Nephron progenitor cell (in vitro differentiated cells): ENCODE measurements around the gene PDCD7.
"Not testable (repeated sequence)": the region's sequence is repeated elsewhere in the genome, so short reads cannot be mapped to it uniquely, and the experiment has no call there.

Source experiments
- DNase-seq: peaks from one replicate; pipeline ENCODE4 v3.0.0; 2021
- H3K27ac Mint-ChIP-seq: 2 replicates; pipeline ENCODE4 v1.8.0; 2021; ENCODE audit warnings: mild to moderate bottlenecking, moderate library complexity, mixed read lengths
- H3K27me3 Mint-ChIP-seq: 2 replicates; pipeline ENCODE4 v1.8.0; 2021; ENCODE audit warnings: mild to moderate bottlenecking, low read depth, mixed read lengths; ENCODE audit not compliant: poor library complexity
- H3K36me3 Mint-ChIP-seq: 2 replicates; pipeline ENCODE4 v1.8.0; 2021; ENCODE audit warnings: low read depth, mixed read lengths
- H3K4me1 Mint-ChIP-seq: 2 replicates; pipeline ENCODE4 v1.8.0; 2021; ENCODE audit warnings: mixed read lengths
- H3K4me3 Mint-ChIP-seq: 2 replicates; pipeline ENCODE4 v1.8.0; 2021; ENCODE audit warnings: mild to moderate bottlenecking, moderate library complexity, mixed read lengths
- H3K9me3 Mint-ChIP-seq: 2 replicates; pipeline ENCODE4 v1.8.0; 2021; ENCODE audit warnings: mild to moderate bottlenecking, moderate library complexity, mixed read lengths
- CTCF ChIP-seq: fragments of 200-600 bp; sonication (generic); IDR thresholded peaks from 2 replicates; pipeline ENCODE4 v1.5.0; 2021; ENCODE audit warnings: antibody characterized with exemption

The PDCD7 gene

GRCh38 chr15:65095011-65095746 is 38.4 kb downstream of the PDCD7 start:
- H3K36me3 Mint-ChIP-seq, result peaks cover 21% of the 10 kb centered on the region
- H3K4me1 Mint-ChIP-seq, result peaks cover 18% of the 10 kb centered on the region
- H3K27ac Mint-ChIP-seq, result no peak overlapping the region
- H3K27me3 Mint-ChIP-seq, result peaks cover 3% of the 10 kb centered on the region
- no peak for DNase-seq
- TF ChIP-seq CTCF, result no peak
- H3K4me3 Mint-ChIP-seq, result no peak overlapping the region
- no peaks in the 10 kb centered on the region for H3K9me3 Mint-ChIP-seq

- peak overlapping the region; percentile 54 for H3K27ac Mint-ChIP-seq
- no peak for TF ChIP-seq CTCF
- no peak for DNase-seq
- peaks cover 21% of the 10 kb centered on the region for H3K36me3 Mint-ChIP-seq
- peaks cover 2% of the 10 kb centered on the region for H3K27me3 Mint-ChIP-seq
- no peak overlapping the region for H3K4me3 Mint-ChIP-seq
- H3K4me1 Mint-ChIP-seq, result peaks cover 19% of the 10 kb centered on the region
- H3K9me3 Mint-ChIP-seq, result no peaks in the 10 kb centered on the region
Observed at GRCh38 chr15:65094294-65094995, 39.2 kb downstream of the PDCD7 start.

- not testable (repeated sequence) for H3K4me3 Mint-ChIP-seq, H3K27me3 Mint-ChIP-seq, DNase-seq, H3K9me3 Mint-ChIP-seq, H3K27ac Mint-ChIP-seq
- peaks cover 26% of the 10 kb centered on the region for H3K4me1 Mint-ChIP-seq
- H3K36me3 Mint-ChIP-seq, result peaks cover 17% of the 10 kb centered on the region
Observed at GRCh38 chr15:65093793-65094170, 39.8 kb downstream of the PDCD7 start.

- Mint-ChIP-seq H3K27ac (no peak overlapping the region), H3K9me3 (no peaks in the 10 kb centered on the region), H3K4me1 (peaks cover 30% of the 10 kb centered on the region), H3K4me3 (no peak overlapping the region), H3K27me3 (peaks cover 4% of the 10 kb centered on the region), H3K36me3 (peaks cover 11% of the 10 kb centered on the region)
- DNase-seq, result no peak
- TF ChIP-seq CTCF, result no peak
Observed at GRCh38 chr15:65092911-65093792, 40.5 kb downstream of the PDCD7 start.

- Mint-ChIP-seq H3K27ac (peak overlapping the region; percentile 93), H3K4me1 (peaks cover 40% of the 10 kb centered on the region)
Observed at GRCh38 chr15:65091946-65092770, 41.5 kb downstream of the PDCD7 start.

More at GRCh38 chr15:65091946-65092770, 41.5 kb downstream of the PDCD7 start:
- Mint-ChIP-seq H3K27me3 (peaks cover 7% of the 10 kb centered on the region), H3K9me3 (no peaks in the 10 kb centered on the region), H3K36me3 (peaks cover 2% of the 10 kb centered on the region), H3K4me3 (no peak overlapping the region)
- no peak for DNase-seq
- TF ChIP-seq CTCF, result no peak
